GM19463 (cell line): ENCODE results near the gene PLCB4.

ENCODE experiments used
- ATAC-seq: cut with Tn5 transposase; IDR thresholded peaks from one replicate; pipeline ENCODE4 v1.9.1; 2021; ENCODE audit warnings: mild to moderate bottlenecking, moderate library complexity; ENCODE audit not compliant: unreplicated experiment

The PLCB4 gene

GRCh38 chr20:9480066-9480465 lies 411.2 kb downstream of the PLCB4 start:
- no peak for ATAC-seq

DNA sequence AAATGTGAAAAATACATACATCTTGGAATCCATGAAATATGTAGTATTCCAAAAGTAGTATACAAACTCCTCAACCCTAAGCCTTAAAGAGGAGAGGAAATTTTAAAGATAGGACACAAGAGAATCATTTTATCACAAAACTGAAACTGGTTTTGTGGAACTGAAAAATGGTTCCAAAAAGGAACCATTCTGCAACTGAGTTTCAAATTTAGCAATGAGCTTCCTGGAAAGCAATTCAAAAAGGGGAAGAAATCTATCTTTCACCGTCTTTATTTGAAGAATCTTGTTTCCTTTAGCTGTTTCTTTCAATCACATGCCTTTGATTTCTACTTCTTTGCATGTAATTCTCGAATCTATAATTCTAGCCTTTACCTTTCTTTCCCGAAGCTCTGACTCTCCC lies 413.3 kb downstream of the PLCB4 start:
- ATAC-seq: no peak

GRCh38 chr20:9483131-9483530 lies 414.2 kb downstream of the PLCB4 start:
- no peak for ATAC-seq

DNA sequence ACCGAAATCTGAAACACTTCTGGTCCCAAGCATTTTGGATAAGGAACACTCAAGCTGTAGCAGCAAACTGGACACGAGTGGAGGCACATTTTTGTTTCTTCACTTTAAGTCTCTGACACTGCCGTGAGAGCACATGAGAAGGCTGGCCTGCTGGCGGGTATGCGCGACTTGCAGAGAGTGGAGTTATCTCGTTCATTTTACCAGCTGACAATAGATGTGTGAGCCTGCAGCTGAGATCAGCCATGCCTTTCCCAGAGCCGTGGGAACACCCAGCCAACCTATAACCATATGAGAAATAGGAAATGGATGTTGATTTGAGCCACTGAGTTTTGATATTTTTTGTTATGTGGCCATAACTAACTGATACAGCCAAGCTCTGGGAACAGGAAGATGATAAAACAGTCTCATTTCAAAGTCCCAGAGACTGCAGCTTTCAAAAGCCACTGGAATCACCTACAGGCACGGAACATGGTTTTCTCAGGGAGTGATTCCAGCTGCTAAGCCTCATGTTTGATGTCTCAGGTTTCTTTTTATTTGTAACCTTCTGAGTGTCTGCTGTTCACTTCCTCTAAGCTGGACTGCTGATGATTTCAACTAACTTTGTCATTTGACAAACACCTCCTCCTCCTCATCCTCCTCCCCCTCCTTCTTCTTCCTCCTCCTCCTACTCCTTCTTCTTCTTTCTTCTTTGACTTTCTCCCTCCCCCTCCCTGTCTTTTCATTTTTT lies 416.9 kb downstream of the PLCB4 start:
- no peak for ATAC-seq

DNA sequence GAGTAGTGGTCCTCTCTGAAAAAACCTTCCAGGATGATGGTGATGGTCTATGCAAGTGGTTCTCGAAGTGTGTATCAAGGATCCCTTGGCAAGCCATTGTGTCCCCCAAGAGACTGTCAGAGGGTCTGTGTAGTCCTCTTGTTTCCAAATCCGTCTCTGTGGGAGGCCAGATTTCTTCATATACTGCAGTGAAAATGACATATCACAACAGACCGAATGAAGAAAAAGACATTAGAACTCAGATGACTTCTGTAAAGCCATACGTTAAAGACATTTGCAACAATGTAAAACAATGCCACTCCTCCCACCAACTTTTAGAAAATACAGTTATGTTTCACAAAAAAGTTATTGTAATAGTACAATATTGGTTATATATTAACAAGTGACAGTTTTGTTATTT lies 418.3 kb downstream of the PLCB4 start:
- no peak for ATAC-seq

- ATAC-seq: no peak
These were observed 419.2 kb downstream of the PLCB4 start for GRCh38 chr20:9488063-9488462.

DNA sequence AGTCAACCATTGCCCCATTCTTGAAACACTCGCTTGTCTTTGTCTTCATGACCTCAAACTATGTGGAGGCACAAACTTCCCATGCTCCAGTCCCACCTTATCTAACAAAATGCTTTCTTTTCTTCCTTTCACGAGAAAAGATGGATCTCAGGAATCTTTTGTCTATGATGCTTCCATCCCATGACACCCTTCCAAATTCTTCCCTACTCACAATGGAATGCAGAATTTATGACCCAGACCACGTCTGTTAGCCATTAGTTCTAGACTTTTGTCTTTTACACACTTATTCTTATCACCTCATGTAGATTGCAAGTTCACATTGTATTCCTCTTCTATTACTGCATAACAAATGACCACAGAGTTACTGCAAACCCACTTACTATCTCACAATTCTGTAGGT lies 421.3 kb downstream of the PLCB4 start:
- ATAC-seq: no peak

DNA sequence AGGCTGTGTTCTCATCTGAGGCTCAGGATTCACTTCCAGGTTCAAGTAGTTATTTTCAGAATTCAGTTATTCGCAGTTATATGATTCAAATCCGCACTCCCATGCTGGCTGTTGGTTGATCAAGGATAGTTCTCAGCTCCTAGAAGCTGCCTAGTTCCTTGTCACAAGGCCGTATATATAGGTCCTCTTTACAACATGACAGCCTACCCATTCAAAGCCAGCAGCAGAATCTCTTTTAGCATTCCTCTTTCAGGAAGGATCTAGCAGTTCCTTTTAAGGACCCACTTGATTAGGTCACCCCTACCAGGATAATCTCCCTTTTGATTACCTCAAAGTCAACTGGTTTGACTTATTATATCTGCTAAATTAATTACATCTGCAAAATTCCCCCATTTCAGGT lies 421.7 kb downstream of the PLCB4 start:
- no peak for ATAC-seq

DNA sequence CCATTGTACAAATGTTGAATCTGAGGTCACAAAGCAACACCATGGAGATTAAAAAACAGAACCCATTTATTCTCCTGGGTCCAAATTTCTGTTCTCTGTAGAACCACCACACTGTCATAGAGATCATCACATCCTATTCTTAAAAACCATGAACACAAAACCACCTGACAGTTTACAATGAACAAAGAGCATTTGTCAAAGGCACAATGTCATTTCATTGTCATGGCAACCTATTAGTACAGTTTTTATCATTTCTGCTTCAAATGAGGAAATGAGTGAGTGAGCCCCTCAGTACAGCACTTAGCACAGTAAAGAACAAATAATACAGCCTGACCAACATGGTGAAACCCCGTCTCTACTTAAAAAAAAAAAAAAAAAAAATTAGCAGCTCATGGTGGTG lies 422.4 kb downstream of the PLCB4 start:
- ATAC-seq: no peak

- no peak for ATAC-seq
These were observed 423.2 kb downstream of the PLCB4 start for GRCh38 chr20:9492067-9492466.

- no peak for ATAC-seq
These were observed 424.9 kb downstream of the PLCB4 start for GRCh38 chr20:9493803-9494202.

DNA sequence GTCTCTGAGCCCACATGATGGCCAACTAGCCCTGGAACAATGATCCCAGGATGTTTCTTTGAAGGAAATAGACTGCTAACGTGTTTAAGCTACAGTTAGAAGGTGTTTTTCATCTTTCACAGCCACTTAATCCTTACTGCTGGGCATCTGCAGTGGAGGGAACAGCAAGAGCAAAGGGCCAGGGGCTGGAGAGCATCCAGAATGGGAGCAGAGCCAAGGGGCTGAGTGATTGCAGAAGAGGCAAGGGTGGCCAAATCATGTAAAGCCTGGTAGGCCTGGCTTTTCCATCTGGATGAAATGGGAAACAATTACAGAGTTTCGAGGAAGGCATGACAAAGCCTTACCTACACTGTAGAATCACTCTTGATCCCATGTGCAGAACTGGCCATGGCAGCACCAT lies 426.8 kb downstream of the PLCB4 start:
- ATAC-seq: no peak

DNA sequence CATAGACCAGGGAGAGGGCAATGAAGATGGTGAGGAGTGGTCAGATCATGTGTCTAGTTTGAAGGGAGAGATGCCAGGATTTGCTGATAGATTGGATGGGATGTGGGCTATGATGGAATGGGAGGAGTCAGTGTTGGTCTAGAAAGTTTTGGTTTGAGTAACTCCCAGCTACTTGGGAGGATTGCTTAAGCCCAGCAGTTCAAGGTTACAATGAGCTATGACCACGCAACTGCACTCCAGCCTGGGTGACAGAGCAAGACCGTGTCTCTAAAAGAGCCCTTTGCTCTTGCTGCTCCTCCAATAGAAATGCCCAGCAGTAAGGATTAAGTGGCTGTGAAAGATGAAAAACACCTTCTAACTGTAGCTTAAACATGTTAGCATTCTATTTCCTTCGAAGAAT lies 427.3 kb downstream of the PLCB4 start:
- ATAC-seq: no peak

DNA sequence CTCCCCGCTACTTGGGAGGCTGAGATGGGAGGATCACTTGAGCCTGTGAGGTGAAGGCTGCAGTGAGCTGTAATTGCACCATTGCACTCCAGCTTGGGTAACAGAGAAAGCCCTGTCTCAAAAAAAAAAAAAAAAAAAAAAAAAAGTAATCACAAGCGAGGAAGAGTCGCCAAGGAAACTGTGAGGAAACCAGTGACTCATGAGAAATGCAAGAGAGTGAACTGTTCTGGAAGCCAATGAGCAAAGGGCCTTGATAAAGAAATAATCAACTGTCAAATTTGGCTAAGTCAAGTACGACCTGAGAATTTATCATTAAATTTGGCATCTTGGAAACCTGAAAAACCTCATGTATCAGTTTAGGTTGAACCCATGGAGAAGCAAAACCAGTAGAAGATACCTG lies 429.4 kb downstream of the PLCB4 start:
- ATAC-seq: no peak

- ATAC-seq: no peak
These were observed 430.4 kb downstream of the PLCB4 start for GRCh38 chr20:9499126-9499899.

DNA sequence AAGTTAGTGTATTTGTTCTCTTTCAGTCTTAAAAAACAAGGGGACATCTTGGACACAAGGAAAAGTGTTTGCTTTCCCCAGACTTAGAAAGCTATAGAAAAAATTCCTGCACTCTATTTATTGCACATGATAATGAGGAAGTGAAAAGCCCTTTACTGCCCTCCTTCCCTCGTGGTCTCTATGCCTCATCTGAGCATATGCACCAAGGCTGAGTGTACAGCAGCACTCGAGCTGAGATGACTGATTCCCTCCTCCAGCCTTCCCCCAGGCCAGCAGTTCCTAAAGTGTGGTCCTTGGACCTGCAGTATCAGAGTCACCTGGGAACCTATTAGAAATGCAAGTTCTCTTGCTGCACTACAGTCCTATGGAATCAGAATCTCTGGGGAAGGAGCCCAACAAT lies 431.2 kb downstream of the PLCB4 start:
- ATAC-seq: no peak

DNA sequence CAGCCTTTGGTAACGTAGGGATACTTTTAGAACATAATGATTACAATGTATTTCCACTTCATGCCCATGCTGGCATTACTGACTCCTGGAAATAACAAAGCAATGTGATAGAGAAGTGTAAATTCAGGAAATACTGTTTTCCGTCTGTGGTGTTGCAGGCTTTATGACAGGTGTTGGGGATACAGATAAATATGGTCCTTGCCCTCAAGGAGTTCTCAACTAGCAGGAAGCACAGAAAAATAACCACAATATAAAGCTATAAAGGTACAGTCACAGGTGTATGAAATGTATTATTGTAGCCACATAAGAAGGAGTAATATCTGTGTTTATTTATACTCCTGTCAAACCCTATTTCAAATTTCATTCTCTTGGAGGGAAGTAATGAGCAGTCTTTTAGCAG lies 432.6 kb downstream of the PLCB4 start:
- no peak for ATAC-seq

GRCh38 chr20:9503526-9504245 lies 434.8 kb downstream of the PLCB4 start:
- ATAC-seq: no peak

DNA sequence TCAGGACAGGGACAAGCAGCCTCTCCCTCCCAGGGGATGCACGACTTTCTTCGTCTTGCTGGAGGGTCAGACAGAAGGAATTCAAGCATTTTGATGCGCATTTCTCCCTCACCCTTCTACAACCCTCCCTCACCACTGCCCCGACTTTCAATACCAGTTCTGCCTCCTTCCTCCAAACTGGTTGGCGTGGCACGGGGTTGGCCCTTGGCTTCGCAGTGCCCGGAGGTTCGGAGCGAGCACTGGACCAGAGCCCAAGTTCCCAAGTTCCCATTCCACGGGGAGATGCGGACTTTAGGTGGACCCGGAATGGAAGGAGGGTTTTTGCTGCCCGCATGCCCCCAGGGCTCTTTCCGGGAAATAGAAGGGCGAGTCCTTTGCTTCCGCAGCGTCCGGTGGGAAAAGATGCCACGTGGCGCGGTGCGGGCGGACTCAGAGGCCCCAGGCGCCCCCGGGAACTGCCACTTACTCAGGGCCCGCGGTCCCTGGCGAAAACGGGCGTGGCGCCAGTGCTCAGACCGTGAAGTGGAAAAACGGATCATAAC lies 437.5 kb downstream of the PLCB4 start:
- ATAC-seq: no peak

GRCh38 chr20:9506964-9507369 lies 438.1 kb downstream of the PLCB4 start:
- ATAC-seq: no peak

- ATAC-seq: no peak
These were observed 438.8 kb downstream of the PLCB4 start for GRCh38 chr20:9507544-9508239.
